Heart right ventricle (tissue), 16 donors: ENCODE data around the gene DISP3. TPM values are rescaled to one million over a fixed set of nuclear protein-coding genes. Genes with fewer than 3 reads are reported as not detected.

Experiments used
- ATAC-seq, 8 donors: fragments of 200-7000 bp; cut with Tn5 transposase; one replicate each; pipeline ENCODE4 v1.9.1; 2020; ENCODE audit warnings: mild to moderate bottlenecking in 8 of 8, moderate library complexity in 8 of 8, moderate number of reproducible peaks in 1 of 8
- DNase-seq, 2 donors: peaks; one replicate each; pipeline ENCODE4 v3.0.0-alpha.2; 2020
- H3K27ac ChIP-seq, 10 donors: fragments of 200-600 bp; sonication (generic) in 2 of 10; one replicate each; pipeline versions ENCODE4 v1.5.0 to v1.8.0; 2020 to 2022; ENCODE audit warnings: mild to moderate bottlenecking in 3 of 10
- H3K27me3 ChIP-seq, 7 donors: fragments of 200-600 bp; one replicate each; pipeline ENCODE4 v1.8.0; 2021 to 2022; ENCODE audit warnings: mild to moderate bottlenecking in 2 of 7
- H3K36me3 ChIP-seq, 9 donors: fragments of 200-600 bp; sonication (generic) in 1 of 9; one replicate each; pipeline versions ENCODE4 v1.5.0 to v1.8.0; 2020 to 2022; ENCODE audit warnings: mild to moderate bottlenecking in 2 of 9
- H3K4me1 ChIP-seq, 9 donors: fragments of 200-600 bp; sonication (generic) in 1 of 9; one replicate each; pipeline versions ENCODE4 v1.5.0 to v1.8.0; 2020 to 2022; ENCODE audit warnings: mild to moderate bottlenecking in 4 of 9
- H3K4me3 ChIP-seq, 10 donors: fragments of 200-600 bp; sonication (generic) in 2 of 10; one replicate each; pipeline versions ENCODE4 v1.5.0 to v1.8.0; 2020 to 2022; ENCODE audit warnings: mild to moderate bottlenecking in 7 of 10, moderate library complexity in 2 of 10
- H3K9me3 ChIP-seq, 11 donors: fragments of 200-600 bp in 10 of 11; sonication (generic) in 2 of 11; one replicate each; pipeline versions ENCODE4 v1.5.0 to v1.8.0; 2013 to 2022; ENCODE audit warnings: mild to moderate bottlenecking in 2 of 11, control low read depth in 1 of 11, moderate library complexity in 1 of 11
- WGBS, 2 donors: extraction: QIAGEN DNeasy Blood & Tissue Kit; methylation state at CpG; one replicate each; pipeline ENCODE4 v1.1.7; 2013; ENCODE audit warnings: inconsistent platforms in 1 of 2; 5-methylcytosine and 5-hydroxymethylcytosine counted together
- intact Hi-C, 10 donors: fragments of 100-400 bp; cut with DNase I; formaldehyde crosslinking; loops; one replicate each; pipeline versions ENCODE4 v1.11.1 to v1.14.2; 2022
- polyA plus RNA-seq, 2 donors: library from polyadenylated mRNA; stranded (reverse); fragments of 200-250 nt; gene quantifications; one replicate each; pipeline ENCODE4 v1.2.3, GENCODE V29; 2013
- total RNA-seq, 10 donors: library from RNA; stranded (reverse); fragmentation: NEBNext Ultra II Directional in 3 of 10; extraction: Animal tissue kit (Norgen Biotek cat#: 25700) in 3 of 10; gene quantifications; one replicate each; pipeline versions ENCODE4 v1.2.1 to v1.2.4, GENCODE V29; 2021 to 2023
- TF ChIP-seq, protein P1 (sequence below), 9 donors: fragments of 200-600 bp; sonication (generic) in 2 of 9; IDR thresholded peaks; one replicate each; pipeline versions ENCODE4 v1.5.0 to v1.8.0; 2021 to 2022; ENCODE audit warnings: antibody characterized with exemption in 9 of 9, mild to moderate bottlenecking in 5 of 9, moderate library complexity in 1 of 9
- donor health status: Arrhythmogenic right ventricular cardiomyopathy.
- donor health status: ischemic (EF 13 %, LVEDD 7.1; RV severe dilation, severe dysfunction).
- donor health status: healthy with polysubstance abuse.
- donor health status: DM: no; HTN: yes; CAD: no.
- donor health status: DM: no; HTN: no; CAD: no.
- donor health status: ischemic (EF 25% LVEDD 6.9; RV normal size, moderate dysfunction).
- donor health status: ischemic (EF 25% LVEDD 5.7; RV mildly dilated, moderate dysfunction).
- donor health status: healthy.
- donor health status: DM: yes; HTN: yes; CAD: no.
- donor health status: Ischemic cardiomyopathy.
- donor health status: ischemic (EF 35%, LVEDD 5.7; RV mildly dilated, moderate dysfunction).
- donor health status: nonischemic (EF 11% LVEDD 7.7; RV severe dilation, severe dysfunction).
- donor health status: DM: yes; HTN: yes; CAD: no.
- donor health status: PGD.
- donor health status: ischemic (EF 29% LVEDD 5.4; RV normal size, mild dysfunction).
- donor health status: nonischemic (EF 23%, LVEDD 6.1; RV moderate dilation, normal function).

DISP3 gene
- total and polyA plus RNA-seq, 12 donors = 0.05 to 0.22 (median 0.13) TPM; not detected in 5

DNA sequence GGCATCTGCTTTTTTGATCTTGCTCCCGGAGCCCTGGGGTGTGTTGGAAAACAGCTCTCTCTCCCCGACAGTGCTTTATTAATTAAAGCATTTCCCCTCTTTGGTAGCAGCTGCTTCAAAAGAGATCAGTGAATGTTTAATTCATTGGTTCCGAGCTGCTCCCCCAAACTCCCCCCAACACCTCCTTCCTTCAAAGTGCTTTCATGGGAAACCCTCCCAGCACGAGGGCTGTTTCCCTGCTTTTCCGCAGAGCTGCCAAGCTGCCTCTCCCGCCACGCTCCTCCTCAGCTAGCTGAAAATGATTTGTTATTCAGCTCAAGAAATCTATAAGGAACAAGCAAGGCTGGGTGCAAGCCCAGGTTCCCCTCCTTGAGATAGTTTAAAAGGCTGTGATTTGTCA is 40.0 kb upstream of the DISP3 start:
- intact Hi-C loops = no loop called here
- TF ChIP-seq, protein P1, sequence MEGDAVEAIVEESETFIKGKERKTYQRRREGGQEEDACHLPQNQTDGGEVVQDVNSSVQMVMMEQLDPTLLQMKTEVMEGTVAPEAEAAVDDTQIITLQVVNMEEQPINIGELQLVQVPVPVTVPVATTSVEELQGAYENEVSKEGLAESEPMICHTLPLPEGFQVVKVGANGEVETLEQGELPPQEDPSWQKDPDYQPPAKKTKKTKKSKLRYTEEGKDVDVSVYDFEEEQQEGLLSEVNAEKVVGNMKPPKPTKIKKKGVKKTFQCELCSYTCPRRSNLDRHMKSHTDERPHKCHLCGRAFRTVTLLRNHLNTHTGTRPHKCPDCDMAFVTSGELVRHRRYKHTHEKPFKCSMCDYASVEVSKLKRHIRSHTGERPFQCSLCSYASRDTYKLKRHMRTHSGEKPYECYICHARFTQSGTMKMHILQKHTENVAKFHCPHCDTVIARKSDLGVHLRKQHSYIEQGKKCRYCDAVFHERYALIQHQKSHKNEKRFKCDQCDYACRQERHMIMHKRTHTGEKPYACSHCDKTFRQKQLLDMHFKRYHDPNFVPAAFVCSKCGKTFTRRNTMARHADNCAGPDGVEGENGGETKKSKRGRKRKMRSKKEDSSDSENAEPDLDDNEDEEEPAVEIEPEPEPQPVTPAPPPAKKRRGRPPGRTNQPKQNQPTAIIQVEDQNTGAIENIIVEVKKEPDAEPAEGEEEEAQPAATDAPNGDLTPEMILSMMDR (IDR thresholded peaks at IDR 0.05) = no peak
- no peaks in the 10 kb centered on the region for H3K9me3 ChIP-seq
- DNase-seq = no peak
- 58 to 62% methylated on average over 7 of the region's 7 CpGs for WGBS, 2 donors
- no peaks in the 10 kb centered on the region for H3K4me1 ChIP-seq
- H3K4me3 ChIP-seq = no peak overlapping the region
- H3K27ac ChIP-seq = no peak overlapping the region
- peaks cover 0 to 54% (median 25%) of the 10 kb centered on the region in 7 donors for H3K27me3 ChIP-seq
- H3K36me3 ChIP-seq = no peaks in the 10 kb centered on the region
- ATAC-seq = no peak

DNA sequence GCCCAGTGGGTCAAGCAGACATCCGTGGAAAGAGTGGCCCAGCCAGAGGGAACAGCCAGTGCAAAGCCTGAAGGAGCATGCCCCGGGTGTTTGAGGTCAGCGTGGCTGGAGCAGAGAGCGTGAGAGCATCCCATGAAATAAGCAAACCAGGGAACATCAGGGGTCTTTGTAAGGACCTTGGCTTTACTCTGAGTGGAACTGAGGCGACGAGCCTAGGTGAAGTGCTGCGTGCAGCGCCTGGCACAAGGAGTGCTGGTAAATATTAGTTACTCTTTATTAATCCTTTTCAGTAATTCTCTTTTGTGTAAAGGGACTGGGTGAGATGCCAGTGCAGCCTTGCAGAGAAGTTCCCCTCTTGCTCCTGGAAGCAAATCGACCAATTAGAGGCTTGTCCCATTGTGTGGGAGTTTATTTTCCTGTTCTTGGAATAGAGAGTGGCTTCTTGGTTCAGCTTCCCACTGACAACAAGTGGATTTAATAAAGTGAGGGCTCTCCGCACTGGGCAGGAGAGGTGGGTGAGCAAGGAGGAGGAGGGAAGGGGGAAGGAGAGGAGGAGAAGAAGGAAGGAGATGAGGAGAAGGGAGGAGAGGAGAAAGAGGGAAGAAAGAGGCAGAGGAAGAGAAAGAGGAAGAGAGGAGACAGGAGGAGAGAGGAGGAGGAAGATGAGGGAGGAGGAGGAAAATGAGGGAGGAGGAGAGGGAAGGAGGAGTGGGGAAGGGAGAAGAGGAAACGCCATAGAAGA is 37.6 kb upstream of the DISP3 start:
- H3K4me1 ChIP-seq = no peaks in the 10 kb centered on the region
- TF ChIP-seq, protein P1 (IDR thresholded peaks at IDR 0.05) = no peak
- H3K4me3 ChIP-seq = no peak overlapping the region
- no peak for ATAC-seq
- WGBS, 2 donors = 57 to 65% methylated on average over 11 of the region's 11 CpGs
- no peak for DNase-seq
- no peaks in the 10 kb centered on the region for H3K36me3 ChIP-seq
- peaks cover 0 to 65% (median 39%) of the 10 kb centered on the region in 7 donors for H3K27me3 ChIP-seq
- no peaks in the 10 kb centered on the region for H3K9me3 ChIP-seq
- H3K27ac ChIP-seq = no peak overlapping the region
- intact Hi-C loops = no loop called here

DNA sequence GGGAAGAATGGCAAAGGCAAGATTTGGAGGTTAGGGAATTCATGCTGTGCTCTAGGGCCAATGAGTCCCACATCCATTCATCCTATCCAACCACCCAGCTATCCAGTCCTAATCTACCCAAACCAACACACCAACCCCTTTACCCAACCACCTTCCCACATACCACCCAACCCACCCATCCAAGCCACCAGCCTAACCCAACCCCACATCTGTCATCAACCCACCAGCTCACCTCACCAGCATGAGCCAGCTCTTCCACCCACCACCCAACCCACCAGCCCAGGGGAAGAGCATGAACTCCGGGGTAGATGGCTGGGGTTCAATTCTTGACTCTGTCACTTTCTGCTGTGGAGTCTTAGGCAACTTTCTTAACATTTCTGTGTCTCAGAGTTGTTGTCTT is 35.9 kb upstream of the DISP3 start:
- Histone ChIP-seq H3K27me3 (peaks cover 0 to 74% (median 53%) of the 10 kb centered on the region in 7 donors), H3K4me1 (no peaks in the 10 kb centered on the region), H3K4me3 (no peak overlapping the region), H3K27ac (no peak overlapping the region), H3K9me3 (no peaks in the 10 kb centered on the region), H3K36me3 (no peaks in the 10 kb centered on the region)
- DNase-seq = no peak
- ATAC-seq = no peak
- intact Hi-C loops = no loop called here
- 62 to 76% methylated on average over 1 of the region's 1 CpG for WGBS, 2 donors
- TF ChIP-seq, protein P1 (IDR thresholded peaks at IDR 0.05) = no peak

DNA sequence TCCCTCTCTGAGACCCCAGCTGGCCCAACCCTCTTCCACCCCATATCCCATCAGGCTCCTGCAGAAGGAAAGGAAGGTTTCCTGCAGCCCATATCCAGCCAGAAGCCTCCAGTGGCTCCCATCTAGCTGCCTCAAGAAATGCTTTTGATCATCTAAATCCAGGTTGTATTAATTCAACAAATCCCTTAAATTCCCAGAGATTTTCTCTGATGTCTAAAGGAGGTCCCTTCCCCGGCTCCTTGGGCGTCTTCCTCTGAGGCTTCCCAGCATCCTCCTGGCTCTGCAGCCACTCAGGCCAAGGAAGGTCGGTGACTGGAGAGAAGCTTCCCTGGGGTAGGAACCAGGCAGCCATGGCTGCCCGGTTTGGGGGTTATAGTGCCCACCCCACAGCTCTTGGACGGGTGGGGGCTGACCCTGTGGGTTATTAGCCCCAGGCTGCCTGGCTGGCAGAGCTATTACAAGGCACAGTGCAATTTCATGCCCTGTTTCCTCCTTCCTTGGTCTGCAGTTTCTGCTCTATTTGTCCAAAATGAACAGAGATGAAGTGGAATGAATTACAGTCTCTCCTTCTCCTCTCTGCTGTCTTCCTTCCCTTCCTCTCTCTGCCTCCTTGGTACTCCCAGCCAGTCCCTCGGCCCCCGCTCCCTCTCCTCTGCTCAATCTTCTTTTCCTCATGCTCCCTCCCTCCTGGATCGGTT is 34.8 kb upstream of the DISP3 start:
- TF ChIP-seq, protein P1 (IDR thresholded peaks at IDR 0.05) = no peak
- intact Hi-C loops = no loop called here
- DNase-seq = no peak
- Histone ChIP-seq H3K9me3 (no peaks in the 10 kb centered on the region), H3K27me3 (peaks cover 0 to 82% (median 53%) of the 10 kb centered on the region in 7 donors), H3K27ac (no peak overlapping the region), H3K4me1 (no peaks in the 10 kb centered on the region), H3K4me3 (no peak overlapping the region), H3K36me3 (no peaks in the 10 kb centered on the region)
- 62% methylated on average over 8 of the region's 8 CpGs for WGBS, 2 donors
- no peak for ATAC-seq
